ENCODE measurements around the gene LRBA.
"Not testable (repeated sequence)": the region's sequence is repeated elsewhere in the genome, so short reads cannot be mapped to it uniquely, and the experiment has no call there.

LRBA gene

GRCh38 chr4:150514709-150515108 is 500.4 kb downstream of the LRBA start:
- TF ChIP-seq EZH2phosphoT487 (IDR thresholded peaks at IDR 0.05; ENCODE audit: low read length), result no peak
- TF ChIP-seq CTCF (IDR thresholded peaks at IDR 0.05; ENCODE audit: low read length), result no peak
- TF ChIP-seq EZH2 (optimal IDR thresholded peaks at IDR 0.05; ENCODE audit: low read depth, low read length), result no peak
- DNase-seq, result no peak
- H2AFZ ChIP-seq (ENCODE audit: low read length), result no peak overlapping the region
- H3K9me2 ChIP-seq (replicated peaks; ENCODE audit: insufficient read depth, low read length), result no peaks in the 10 kb centered on the region
- H3F3A ChIP-seq (ENCODE audit: insufficient read depth, low read length), result no peaks in the 10 kb centered on the region
- H3K79me2 ChIP-seq (ENCODE audit: low read length), result no peaks in the 10 kb centered on the region
- H3K27me3 ChIP-seq (replicated peaks; ENCODE audit: insufficient read depth, low read length), result no peaks in the 10 kb centered on the region
- no peak overlapping the region for H3K4me2 ChIP-seq (ENCODE audit: low read depth, low read length)
- no peaks in the 10 kb centered on the region for H3K36me3 ChIP-seq (replicated peaks; ENCODE audit: insufficient read depth, low read length)
- no peak overlapping the region for H3K9ac ChIP-seq (ENCODE audit: low read length)
- no peaks in the 10 kb centered on the region for H3K4me1 ChIP-seq (ENCODE audit: low read length)
- H3K27ac ChIP-seq (ENCODE audit: low read length), result no peak overlapping the region
- no peak overlapping the region for H3K4me3 ChIP-seq (ENCODE audit: low read length)
- 0 out of 2 replicates have a peak, but pooled peaks cover 3% of the 10 kb centered on the region for H4K20me1 ChIP-seq (ENCODE audit: insufficient read depth, low read length)
- H3K9me3 ChIP-seq (replicated peaks; ENCODE audit: insufficient read depth, low read length), result no peaks in the 10 kb centered on the region

DNA sequence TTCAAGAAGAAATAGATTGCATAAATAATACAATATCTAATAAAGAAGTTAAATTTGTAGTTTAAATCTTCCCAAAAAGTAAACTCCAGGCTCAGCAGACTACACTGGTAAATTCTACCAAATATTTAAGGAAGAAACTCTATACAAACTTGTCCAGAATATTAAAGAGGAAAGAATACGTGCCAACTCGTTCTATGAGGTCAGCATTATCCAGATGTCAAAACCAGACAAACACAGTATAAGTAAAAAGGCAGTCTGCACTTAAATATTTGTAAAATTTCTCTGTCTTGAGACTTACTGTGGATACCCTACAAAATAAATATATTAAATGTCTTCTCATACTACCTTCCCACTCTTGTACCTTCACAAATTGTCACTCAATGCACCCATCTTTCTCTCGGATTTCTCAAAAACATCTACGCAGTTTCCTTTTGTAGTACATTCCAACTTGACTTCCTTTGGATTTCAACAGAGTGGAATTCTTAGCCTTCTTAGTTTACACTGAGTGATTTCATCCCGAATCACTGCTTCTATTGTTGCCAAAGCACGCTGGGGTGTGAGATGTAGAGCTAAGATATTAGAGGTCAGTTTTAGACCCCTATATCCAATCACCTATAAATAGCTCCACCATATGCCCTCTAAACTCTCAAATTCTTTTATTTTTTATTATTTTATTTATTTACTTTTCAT is 504.8 kb downstream of the LRBA start:
- no peak overlapping the region for H2AFZ ChIP-seq (ENCODE audit: low read length)
- no peaks in the 10 kb centered on the region for H3K9me3 ChIP-seq (replicated peaks; ENCODE audit: insufficient read depth, low read length)
- H3K27me3 ChIP-seq (replicated peaks; ENCODE audit: insufficient read depth, low read length), result no peaks in the 10 kb centered on the region
- TF ChIP-seq EZH2 (optimal IDR thresholded peaks at IDR 0.05; ENCODE audit: low read depth, low read length) (no peak), CTCF (IDR thresholded peaks at IDR 0.05; ENCODE audit: low read length) (no peak), EZH2phosphoT487 (IDR thresholded peaks at IDR 0.05; ENCODE audit: low read length) (no peak)
- no peaks in the 10 kb centered on the region for H3K36me3 ChIP-seq (replicated peaks; ENCODE audit: insufficient read depth, low read length)
- no peaks in the 10 kb centered on the region for H3K9me2 ChIP-seq (replicated peaks; ENCODE audit: insufficient read depth, low read length)
- no peak for DNase-seq
- no peaks in the 10 kb centered on the region for H3K79me2 ChIP-seq (ENCODE audit: low read length)
- H3K4me2 ChIP-seq (ENCODE audit: low read depth, low read length), result no peak overlapping the region
- H3F3A ChIP-seq (ENCODE audit: insufficient read depth, low read length), result no peaks in the 10 kb centered on the region
- H4K20me1 ChIP-seq (ENCODE audit: insufficient read depth, low read length), result 0 out of 2 replicates have a peak, but pooled peaks cover 3% of the 10 kb centered on the region
- H3K4me3 ChIP-seq (ENCODE audit: low read length), result no peak overlapping the region
- no peak overlapping the region for H3K27ac ChIP-seq (ENCODE audit: low read length)
- H3K9ac ChIP-seq (ENCODE audit: low read length), result no peak overlapping the region
- no peaks in the 10 kb centered on the region for H3K4me1 ChIP-seq (ENCODE audit: low read length)

DNA sequence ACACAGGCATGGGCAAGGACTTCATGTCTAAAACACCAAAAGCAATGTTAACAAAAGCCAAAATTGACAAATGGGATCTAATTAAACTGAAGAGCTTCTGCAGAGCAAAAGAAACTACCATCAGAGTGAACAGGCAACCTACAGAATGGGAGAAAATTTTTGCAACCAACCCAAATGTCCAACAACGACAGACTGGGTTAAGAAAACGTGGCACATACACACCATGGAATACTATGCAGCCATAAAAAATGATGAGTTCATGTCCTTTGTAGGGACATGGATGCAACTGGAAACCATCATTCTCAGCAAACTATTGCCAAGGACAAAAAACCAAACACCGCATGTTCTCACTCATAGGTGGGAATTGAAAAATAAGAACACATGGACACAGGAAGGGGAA is 507.4 kb downstream of the LRBA start:
- H4K20me1 ChIP-seq (ENCODE audit: insufficient read depth, low read length); H3K4me1 ChIP-seq (ENCODE audit: low read length); H3K79me2 ChIP-seq (ENCODE audit: low read length); H3K4me3 ChIP-seq (ENCODE audit: low read length); H3K27ac ChIP-seq (ENCODE audit: low read length); H3F3A ChIP-seq (ENCODE audit: insufficient read depth, low read length); DNase-seq; H3K9me3 ChIP-seq (replicated peaks; ENCODE audit: insufficient read depth, low read length); H3K9ac ChIP-seq (ENCODE audit: low read length); H3K4me2 ChIP-seq (ENCODE audit: low read depth, low read length); H2AFZ ChIP-seq (ENCODE audit: low read length); H3K36me3 ChIP-seq (replicated peaks; ENCODE audit: insufficient read depth, low read length); H3K9me2 ChIP-seq (replicated peaks; ENCODE audit: insufficient read depth, low read length); H3K27me3 ChIP-seq (replicated peaks; ENCODE audit: insufficient read depth, low read length): not testable (repeated sequence)

DNA sequence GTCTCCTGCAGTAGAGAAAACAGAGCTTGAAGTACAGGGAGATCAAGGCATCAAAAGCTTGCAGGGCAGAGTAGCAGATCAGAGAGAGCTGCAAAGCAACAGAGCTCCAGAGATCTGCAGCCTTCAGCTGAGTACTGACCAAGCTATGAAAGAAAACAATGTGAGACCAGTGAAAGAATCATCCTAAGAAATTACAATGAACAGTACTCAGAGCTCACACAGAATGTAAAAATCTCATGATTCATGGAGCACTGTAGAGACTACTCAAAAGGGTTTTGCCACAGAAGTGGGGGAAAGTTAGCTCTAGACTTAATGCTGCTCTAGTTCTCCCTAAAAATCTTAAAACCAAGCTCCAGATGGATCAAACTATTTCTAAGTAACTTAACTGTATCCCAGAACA is 513.1 kb downstream of the LRBA start:
- no peaks in the 10 kb centered on the region for H3K36me3 ChIP-seq (replicated peaks; ENCODE audit: insufficient read depth, low read length)
- DNase-seq, result no peak
- H3F3A ChIP-seq (ENCODE audit: insufficient read depth, low read length), result no peaks in the 10 kb centered on the region
- TF ChIP-seq EZH2phosphoT487 (IDR thresholded peaks at IDR 0.05; ENCODE audit: low read length), result no peak
- TF ChIP-seq EZH2 (optimal IDR thresholded peaks at IDR 0.05; ENCODE audit: low read depth, low read length), result no peak
- no peak for TF ChIP-seq CTCF (IDR thresholded peaks at IDR 0.05; ENCODE audit: low read length)
- no peaks in the 10 kb centered on the region for H3K9me2 ChIP-seq (replicated peaks; ENCODE audit: insufficient read depth, low read length)
- H3K9me3 ChIP-seq (replicated peaks; ENCODE audit: insufficient read depth, low read length), result no peaks in the 10 kb centered on the region
- H2AFZ ChIP-seq (ENCODE audit: low read length), result no peak overlapping the region
- H3K27me3 ChIP-seq (replicated peaks; ENCODE audit: insufficient read depth, low read length), result no peaks in the 10 kb centered on the region
- no peak overlapping the region for H3K9ac ChIP-seq (ENCODE audit: low read length)
- no peak overlapping the region for H3K4me3 ChIP-seq (ENCODE audit: low read length)
- H3K79me2 ChIP-seq (ENCODE audit: low read length), result no peaks in the 10 kb centered on the region
- no peaks in the 10 kb centered on the region for H3K4me1 ChIP-seq (ENCODE audit: low read length)
- H3K4me2 ChIP-seq (ENCODE audit: low read depth, low read length), result no peak overlapping the region
- H4K20me1 ChIP-seq (ENCODE audit: insufficient read depth, low read length), result no peaks in the 10 kb centered on the region
- no peak overlapping the region for H3K27ac ChIP-seq (ENCODE audit: low read length)

Data from MM.1S (cell line).